Panc1 (cell line): ENCODE results near the gene RAI1.

Experiments
- CTCF ChIP-seq: fragments of 450-650 bp; IDR thresholded peaks from 2 replicates; pipeline ENCODE4 v1.5.1; 2017; ENCODE audit warnings: mild to moderate bottlenecking
- POLR2AphosphoS5 ChIP-seq: IDR thresholded peaks from 2 replicates; pipeline ENCODE4 v1.6.1; 2012; ENCODE audit warnings: mild to moderate bottlenecking, low read depth, low read length, moderate library complexity
- SIN3A ChIP-seq: IDR thresholded peaks from 2 replicates; pipeline ENCODE4 v1.6.1; 2012; ENCODE audit warnings: low read depth, mild to moderate bottlenecking, low read length, moderate library complexity, borderline replicate concordance; ENCODE audit not compliant: insufficient read depth
- TF ChIP-seq, protein P1 (sequence below), 2 experiments: IDR thresholded peaks; 2 replicates each; pipeline ENCODE4 v1.6.1; 2011 to 2012; ENCODE audit warnings: low read depth in 2 of 2, control low read depth in 1 of 2, low read length in 1 of 2, mild to moderate bottlenecking in 1 of 2, moderate library complexity in 1 of 2; ENCODE audit not compliant: insufficient read depth in 1 of 2

- no peak for TF ChIP-seq POLR2AphosphoS5
- no peak for TF ChIP-seq CTCF
- TF ChIP-seq SIN3A: no peak
- TF ChIP-seq, protein P1, sequence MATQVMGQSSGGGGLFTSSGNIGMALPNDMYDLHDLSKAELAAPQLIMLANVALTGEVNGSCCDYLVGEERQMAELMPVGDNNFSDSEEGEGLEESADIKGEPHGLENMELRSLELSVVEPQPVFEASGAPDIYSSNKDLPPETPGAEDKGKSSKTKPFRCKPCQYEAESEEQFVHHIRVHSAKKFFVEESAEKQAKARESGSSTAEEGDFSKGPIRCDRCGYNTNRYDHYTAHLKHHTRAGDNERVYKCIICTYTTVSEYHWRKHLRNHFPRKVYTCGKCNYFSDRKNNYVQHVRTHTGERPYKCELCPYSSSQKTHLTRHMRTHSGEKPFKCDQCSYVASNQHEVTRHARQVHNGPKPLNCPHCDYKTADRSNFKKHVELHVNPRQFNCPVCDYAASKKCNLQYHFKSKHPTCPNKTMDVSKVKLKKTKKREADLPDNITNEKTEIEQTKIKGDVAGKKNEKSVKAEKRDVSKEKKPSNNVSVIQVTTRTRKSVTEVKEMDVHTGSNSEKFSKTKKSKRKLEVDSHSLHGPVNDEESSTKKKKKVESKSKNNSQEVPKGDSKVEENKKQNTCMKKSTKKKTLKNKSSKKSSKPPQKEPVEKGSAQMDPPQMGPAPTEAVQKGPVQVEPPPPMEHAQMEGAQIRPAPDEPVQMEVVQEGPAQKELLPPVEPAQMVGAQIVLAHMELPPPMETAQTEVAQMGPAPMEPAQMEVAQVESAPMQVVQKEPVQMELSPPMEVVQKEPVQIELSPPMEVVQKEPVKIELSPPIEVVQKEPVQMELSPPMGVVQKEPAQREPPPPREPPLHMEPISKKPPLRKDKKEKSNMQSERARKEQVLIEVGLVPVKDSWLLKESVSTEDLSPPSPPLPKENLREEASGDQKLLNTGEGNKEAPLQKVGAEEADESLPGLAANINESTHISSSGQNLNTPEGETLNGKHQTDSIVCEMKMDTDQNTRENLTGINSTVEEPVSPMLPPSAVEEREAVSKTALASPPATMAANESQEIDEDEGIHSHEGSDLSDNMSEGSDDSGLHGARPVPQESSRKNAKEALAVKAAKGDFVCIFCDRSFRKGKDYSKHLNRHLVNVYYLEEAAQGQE (IDR thresholded peaks at IDR 0.05; ENCODE audit: insufficient read depth in 1 of 2, low read depth in 2 of 2, low read length in 1 of 2): no peak
Observed at GRCh38 chr17:17841601-17842025, 160.4 kb downstream of the RAI1 start.
